Adipocyte (in vitro differentiated cells): Measurements from ENCODE around the gene SELENOS.
A peak's percentile ranks its signal among the peaks of the same experiment; 100 is the strongest.

ENCODE experiments used
- DNase-seq: peaks from one replicate; pipeline ENCODE4 v3.0.0-alpha.2; 2015; ENCODE audit warnings: low read depth
- H3K27me3 ChIP-seq: replicated peaks from 2 replicates; pipeline ENCODE4 v1.7.0; 2013; ENCODE audit warnings: mild to moderate bottlenecking, low read length, moderate library complexity; ENCODE audit not compliant: control insufficient read depth, insufficient read depth
- H3K36me3 ChIP-seq: 2 replicates; pipeline ENCODE4 v1.7.0; 2013; ENCODE audit warnings: low read length, mild to moderate bottlenecking, moderate library complexity; ENCODE audit not compliant: control insufficient read depth, insufficient read depth, severe bottlenecking
- H3K4me1 ChIP-seq: 2 replicates; pipeline ENCODE4 v1.7.0; 2013; ENCODE audit warnings: mild to moderate bottlenecking, low read length, moderate library complexity; ENCODE audit not compliant: control insufficient read depth, insufficient read depth
- H3K4me3 ChIP-seq: 2 replicates; pipeline ENCODE4 v1.7.0; 2013; ENCODE audit warnings: mild to moderate bottlenecking, low read length, moderate library complexity
- H3K9ac ChIP-seq: 2 replicates; pipeline ENCODE4 v1.7.0; 2013; ENCODE audit warnings: mild to moderate bottlenecking, low read length, moderate library complexity
- H3K9me3 ChIP-seq: 2 replicates; pipeline ENCODE4 v1.7.0; 2013; ENCODE audit warnings: mild to moderate bottlenecking, low read length, moderate library complexity; ENCODE audit not compliant: control insufficient read depth

Gene SELENOS

DNA sequence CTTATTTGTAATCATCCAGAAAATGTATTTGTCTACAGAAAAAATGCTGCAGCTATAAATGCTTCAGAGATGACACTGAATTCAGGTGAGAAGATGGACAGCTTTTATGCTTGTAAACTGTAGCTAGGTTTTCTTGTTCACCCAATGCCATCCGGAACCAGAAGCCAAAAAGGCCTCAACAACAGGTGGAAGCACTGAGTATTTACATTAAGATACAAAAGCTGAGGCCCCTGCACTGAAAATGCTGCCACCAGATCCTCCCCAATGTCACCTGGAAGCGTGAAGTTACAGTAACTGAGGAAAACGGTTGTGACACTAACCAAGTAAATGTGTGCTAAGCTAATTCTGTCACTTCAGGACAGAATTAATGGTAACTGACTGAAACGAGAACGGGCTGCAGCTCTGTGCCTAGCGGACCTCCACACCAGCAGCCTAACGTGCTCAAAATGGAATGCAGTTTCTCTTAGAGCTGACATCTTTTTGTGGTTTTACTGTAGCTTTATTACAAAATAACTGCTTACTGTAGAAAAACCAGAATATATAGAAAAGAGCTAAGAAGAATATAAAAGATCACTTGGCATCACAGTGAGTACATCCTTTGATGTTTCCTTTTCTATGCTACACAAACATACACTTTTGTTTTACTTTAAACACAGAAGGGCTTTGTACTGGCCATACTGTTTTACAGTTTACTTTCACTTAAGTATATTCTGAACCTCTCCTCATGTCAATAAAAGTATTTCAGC, 33.1 kb downstream of the SELENOS start:
- no peaks in the 10 kb centered on the region for H3K36me3 ChIP-seq

DNA sequence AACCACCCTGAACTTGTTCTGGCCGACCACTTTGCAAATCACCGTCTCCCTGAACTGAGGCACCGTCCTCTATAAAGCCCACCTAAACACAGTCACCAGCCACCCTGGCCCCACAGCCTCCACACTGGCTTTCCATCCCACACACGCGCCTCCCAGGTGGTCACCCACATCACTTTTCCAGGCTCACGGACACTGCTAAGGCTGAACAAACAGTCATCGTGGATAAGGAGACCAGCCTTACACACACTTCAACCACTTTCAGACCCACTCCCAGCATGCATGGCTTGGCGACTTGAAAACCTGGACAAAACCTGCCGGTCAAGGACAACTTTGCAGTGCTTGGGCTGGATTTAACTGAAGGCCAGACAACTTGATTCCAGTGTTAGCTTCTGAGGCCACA, 33.9 kb downstream of the SELENOS start:
- DNase-seq, result no peak
- Histone ChIP-seq H3K4me3 (no peak overlapping the region), H3K4me1 (peaks cover 17% of the 10 kb centered on the region), H3K27me3 (no peaks in the 10 kb centered on the region), H3K36me3 (no peaks in the 10 kb centered on the region), H3K9me3 (no peaks in the 10 kb centered on the region), H3K9ac (no peak overlapping the region)

More for the DNA sequence above, 33.1 kb downstream of the SELENOS start:
- no peak overlapping the region for H3K4me3 ChIP-seq
- no peak overlapping the region for H3K9ac ChIP-seq
- H3K4me1 ChIP-seq, result peaks cover 16% of the 10 kb centered on the region
- H3K27me3 ChIP-seq, result no peaks in the 10 kb centered on the region
- peak; percentile 24 for DNase-seq
- no peaks in the 10 kb centered on the region for H3K9me3 ChIP-seq

DNA sequence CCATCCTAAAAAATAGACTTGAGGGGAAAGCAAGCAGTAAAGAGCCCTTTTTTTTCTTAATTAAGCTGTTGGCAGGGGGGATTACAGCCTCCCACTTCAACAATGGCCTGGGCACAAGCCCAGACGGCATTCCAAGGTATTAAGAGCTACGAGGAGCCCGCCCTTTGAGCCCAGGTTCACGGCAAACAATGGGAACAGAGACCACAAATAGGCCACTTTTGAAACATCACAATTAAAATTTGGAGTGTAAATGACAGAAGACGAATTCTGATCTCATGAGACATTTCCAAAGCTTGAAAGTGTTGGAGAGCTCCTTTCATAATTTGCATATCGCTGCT, 34.3 kb downstream of the SELENOS start:
- peak; percentile 18 for DNase-seq
- no peak overlapping the region for H3K9ac ChIP-seq
- no peaks in the 10 kb centered on the region for H3K36me3 ChIP-seq
- H3K9me3 ChIP-seq, result no peaks in the 10 kb centered on the region
- H3K27me3 ChIP-seq, result no peaks in the 10 kb centered on the region
- H3K4me1 ChIP-seq, result peaks cover 17% of the 10 kb centered on the region
- H3K4me3 ChIP-seq, result no peak overlapping the region

DNA sequence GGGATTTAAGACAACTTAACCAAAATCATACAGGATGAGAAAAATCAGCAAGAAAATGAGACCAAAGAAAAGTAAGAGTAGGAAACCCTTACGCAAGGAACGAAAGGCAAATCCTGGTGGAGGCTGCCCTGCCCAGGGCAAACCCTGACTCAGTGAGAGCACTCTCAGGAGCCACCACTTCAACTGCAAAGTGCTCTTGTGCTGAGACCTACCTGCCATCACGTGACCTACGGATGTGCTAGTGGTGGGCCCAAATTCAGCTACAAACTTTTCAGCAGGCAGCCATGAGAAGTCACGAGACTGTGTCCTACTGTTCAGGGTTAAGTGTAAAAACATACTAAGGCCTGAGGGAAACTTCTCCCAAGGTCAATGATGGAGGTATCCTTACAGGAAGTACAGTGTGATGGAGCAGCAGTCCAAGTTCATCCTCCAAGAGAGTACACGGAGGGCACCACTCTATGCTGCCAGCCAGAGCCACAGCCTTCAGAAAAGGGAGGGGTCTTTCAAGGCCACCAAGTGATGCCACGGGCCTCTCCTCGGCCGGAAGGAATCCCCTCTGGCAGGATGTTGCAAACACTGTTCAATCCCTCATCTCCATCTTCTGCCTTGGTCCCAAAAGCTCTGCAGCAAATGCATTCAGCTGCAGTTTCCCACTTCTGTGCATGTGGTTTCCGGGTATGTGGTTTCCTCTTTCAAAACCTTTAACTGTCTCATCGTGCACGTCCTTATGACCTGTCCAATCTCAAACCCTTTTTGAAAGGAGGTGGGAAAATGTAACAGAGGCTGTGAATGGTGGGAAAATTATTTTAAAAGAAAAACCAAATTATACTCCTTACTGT, 34.9 kb downstream of the SELENOS start:
- no peaks in the 10 kb centered on the region for H3K36me3 ChIP-seq
- no peak overlapping the region for H3K9ac ChIP-seq
- no peaks in the 10 kb centered on the region for H3K27me3 ChIP-seq
- no peaks in the 10 kb centered on the region for H3K9me3 ChIP-seq
- H3K4me1 ChIP-seq, result peaks cover 18% of the 10 kb centered on the region
- DNase-seq, result peak; percentile 52
- H3K4me3 ChIP-seq, result no peak overlapping the region

DNA sequence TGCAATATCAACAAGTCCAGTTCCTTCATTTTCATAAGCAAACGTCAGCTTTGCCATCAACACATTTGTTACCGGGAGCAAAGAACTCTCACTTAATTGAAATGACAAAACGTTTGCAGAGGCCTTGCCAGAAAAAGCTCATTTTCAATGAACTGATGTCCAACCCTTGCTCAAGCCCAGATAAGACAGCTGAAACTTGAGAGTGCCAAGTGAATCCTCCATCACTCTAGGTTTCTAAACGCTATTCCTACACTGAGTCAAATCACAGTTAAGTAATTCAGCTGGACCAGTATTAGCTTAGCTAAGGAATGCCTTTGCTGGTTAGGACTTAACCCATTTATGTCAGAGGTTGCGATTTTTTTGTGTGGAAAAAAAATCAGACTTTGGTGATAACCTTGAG, 36.9 kb downstream of the SELENOS start:
- H3K4me1 ChIP-seq, result peaks cover 20% of the 10 kb centered on the region
- H3K27me3 ChIP-seq, result no peaks in the 10 kb centered on the region
- no peak for DNase-seq
- no peak overlapping the region for H3K9ac ChIP-seq
- no peaks in the 10 kb centered on the region for H3K9me3 ChIP-seq
- no peaks in the 10 kb centered on the region for H3K36me3 ChIP-seq
- H3K4me3 ChIP-seq, result peak overlapping the region; percentile 26

DNA sequence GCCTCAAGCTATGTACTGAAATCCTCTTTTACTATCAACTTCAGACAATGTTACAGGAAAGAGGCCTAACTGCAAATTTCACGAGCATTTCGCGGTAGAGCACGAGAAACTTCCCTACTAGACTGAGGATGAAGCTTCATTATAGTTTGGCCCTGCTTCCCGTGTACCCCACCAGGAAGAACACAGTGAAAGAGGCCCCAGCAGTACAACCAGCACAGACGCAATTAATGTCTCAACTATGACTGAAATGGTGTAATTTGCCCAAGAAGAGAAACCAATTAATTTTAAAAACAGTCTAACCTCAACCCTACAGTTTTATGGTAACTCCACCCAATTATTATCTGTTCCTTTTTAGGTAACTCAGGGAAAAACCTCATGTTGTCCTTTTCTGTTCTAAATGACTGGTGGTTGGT, 37.6 kb downstream of the SELENOS start:
- H3K27me3 ChIP-seq, result no peaks in the 10 kb centered on the region
- H3K9me3 ChIP-seq, result no peaks in the 10 kb centered on the region
- DNase-seq, result no peak
- peaks cover 20% of the 10 kb centered on the region for H3K4me1 ChIP-seq
- peak overlapping the region; percentile 26 for H3K4me3 ChIP-seq
- peaks cover 6% of the 10 kb centered on the region for H3K36me3 ChIP-seq
- H3K9ac ChIP-seq, result no peak overlapping the region

DNA sequence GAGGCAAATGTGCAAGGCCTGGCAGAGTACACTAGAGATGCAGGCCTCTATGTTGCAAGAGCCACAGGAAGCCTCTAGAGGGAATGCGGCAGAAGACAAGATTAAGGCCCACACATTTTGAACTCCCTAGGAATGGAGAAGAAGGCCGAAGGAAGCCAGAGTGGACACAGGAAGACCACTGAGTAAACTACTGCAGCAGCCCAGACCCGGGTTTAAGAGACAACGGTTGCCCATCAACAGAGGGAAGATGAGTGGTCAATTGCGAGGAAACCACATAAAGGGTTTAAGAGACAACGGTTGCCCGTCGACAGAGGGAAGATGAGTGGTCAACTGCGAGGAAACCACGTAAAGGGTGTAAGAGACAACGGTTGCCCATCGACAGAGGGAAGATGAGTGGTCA, 40.0 kb downstream of the SELENOS start:
- no peak for DNase-seq
- H3K9ac ChIP-seq, result no peak overlapping the region
- H3K36me3 ChIP-seq, result peaks cover 17% of the 10 kb centered on the region
- H3K9me3 ChIP-seq, result no peaks in the 10 kb centered on the region
- peaks cover 20% of the 10 kb centered on the region for H3K4me1 ChIP-seq
- no peaks in the 10 kb centered on the region for H3K27me3 ChIP-seq
- H3K4me3 ChIP-seq, result no peak overlapping the region

DNA sequence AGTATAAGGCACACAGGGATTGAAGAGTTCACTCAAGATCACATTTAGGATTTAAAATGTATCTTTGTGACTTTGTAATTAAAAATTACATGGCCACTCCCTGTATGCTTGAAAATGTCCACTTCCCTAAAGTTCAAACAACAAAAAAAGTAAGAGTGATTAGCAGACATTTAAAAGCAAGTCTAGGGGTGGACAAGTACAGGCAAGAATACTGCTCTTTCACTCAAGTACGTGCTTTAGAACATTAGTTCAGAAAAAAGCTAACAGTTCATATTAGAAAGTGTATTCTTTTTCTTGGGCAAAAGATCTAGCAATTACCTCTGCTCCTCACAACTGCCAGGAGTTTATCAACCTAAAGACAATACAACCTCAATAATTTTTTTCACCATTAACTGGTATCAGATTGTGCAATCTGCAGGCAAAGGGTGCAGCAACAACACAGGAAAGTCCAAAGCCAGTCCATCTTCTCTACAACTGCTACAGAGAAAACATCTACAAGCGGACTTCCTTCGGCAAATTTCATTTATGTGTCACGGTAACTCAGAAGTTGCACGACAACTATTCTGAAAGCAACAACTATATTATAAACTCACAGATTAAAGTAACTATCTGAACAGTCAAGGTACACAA, 43.5 kb downstream of the SELENOS start:
- Histone ChIP-seq H3K4me3 (no peak overlapping the region), H3K9me3 (no peaks in the 10 kb centered on the region), H3K36me3 (peaks cover 17% of the 10 kb centered on the region), H3K9ac (no peak overlapping the region), H3K27me3 (no peaks in the 10 kb centered on the region), H3K4me1 (peaks cover 4% of the 10 kb centered on the region)
- DNase-seq, result no peak

DNA sequence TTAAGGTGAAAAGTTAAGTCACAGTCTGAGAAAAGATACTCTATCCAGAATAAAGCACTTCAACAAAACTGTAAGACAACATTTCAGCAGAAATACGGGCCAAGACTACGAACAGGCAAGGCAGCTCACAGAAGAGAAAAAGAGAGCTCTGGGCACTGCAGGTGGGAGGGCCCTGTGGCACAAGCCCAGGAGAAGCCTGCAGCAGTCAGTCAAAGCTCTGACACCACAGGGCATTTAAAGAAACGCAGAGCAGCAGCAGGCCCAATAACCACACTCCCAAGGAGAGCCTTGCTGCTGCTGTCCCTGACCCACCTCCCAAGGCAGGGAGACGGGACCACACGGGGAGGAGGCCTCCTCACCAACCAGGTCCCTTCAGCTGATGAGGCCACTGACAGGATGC, 44.6 kb downstream of the SELENOS start:
- no peaks in the 10 kb centered on the region for H3K27me3 ChIP-seq
- H3K36me3 ChIP-seq, result peaks cover 17% of the 10 kb centered on the region
- peaks cover 4% of the 10 kb centered on the region for H3K4me1 ChIP-seq
- no peak for DNase-seq
- peaks cover 7% of the 10 kb centered on the region for H3K9me3 ChIP-seq
- H3K9ac ChIP-seq, result no peak overlapping the region
- H3K4me3 ChIP-seq, result no peak overlapping the region

DNA sequence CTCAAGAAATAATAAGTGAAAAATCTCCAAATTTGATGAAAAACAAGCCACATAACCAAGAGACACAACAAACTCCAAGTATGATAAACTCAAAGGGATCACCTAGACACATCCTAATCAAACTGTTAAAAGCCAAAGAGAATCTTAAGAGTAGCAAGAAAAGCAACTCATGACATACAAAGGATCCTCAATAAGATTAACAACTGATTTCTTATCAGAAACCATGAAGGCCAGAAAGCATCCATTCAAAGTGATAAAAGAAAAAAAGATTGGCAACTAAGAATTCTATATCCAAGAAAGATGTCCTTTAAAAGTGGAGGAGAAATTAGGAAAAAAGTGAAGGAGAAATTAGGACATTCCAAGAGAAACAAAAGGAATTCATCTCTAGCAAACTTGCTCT, 49.0 kb downstream of the SELENOS start:
- Histone ChIP-seq H3K4me3 (no peak overlapping the region), H3K4me1 (no peaks in the 10 kb centered on the region), H3K27me3 (no peaks in the 10 kb centered on the region), H3K9ac (no peak overlapping the region), H3K9me3 (peaks cover 7% of the 10 kb centered on the region), H3K36me3 (peaks cover 5% of the 10 kb centered on the region)
- no peak for DNase-seq

DNA sequence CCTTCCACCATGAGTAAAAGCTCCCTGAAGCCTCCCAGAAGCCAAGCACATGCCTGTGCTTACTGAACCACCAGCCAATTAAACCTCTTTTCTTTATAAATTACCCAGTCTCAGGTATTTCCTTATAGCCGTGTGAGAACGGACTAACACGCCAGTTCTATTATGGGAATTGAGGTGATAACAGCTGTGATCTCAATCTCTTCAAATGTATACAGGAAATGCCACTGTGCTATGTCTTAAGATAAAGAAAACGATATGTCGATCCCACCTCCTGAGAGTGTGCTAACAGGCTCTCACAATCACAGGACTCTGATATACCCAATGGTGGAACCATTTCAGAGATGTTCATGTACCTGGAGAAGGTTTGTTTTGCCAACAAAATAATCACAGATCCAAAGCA, 51.6 kb downstream of the SELENOS start:
- peaks cover 7% of the 10 kb centered on the region for H3K4me1 ChIP-seq
- H3K9ac ChIP-seq, result no peak overlapping the region
- peaks cover 4% of the 10 kb centered on the region for H3K36me3 ChIP-seq
- no peaks in the 10 kb centered on the region for H3K27me3 ChIP-seq
- peaks cover 7% of the 10 kb centered on the region for H3K9me3 ChIP-seq
- no peak for DNase-seq
- H3K4me3 ChIP-seq, result no peak overlapping the region
